Measurements from ENCODE around the gene GRIK4.

DNA sequence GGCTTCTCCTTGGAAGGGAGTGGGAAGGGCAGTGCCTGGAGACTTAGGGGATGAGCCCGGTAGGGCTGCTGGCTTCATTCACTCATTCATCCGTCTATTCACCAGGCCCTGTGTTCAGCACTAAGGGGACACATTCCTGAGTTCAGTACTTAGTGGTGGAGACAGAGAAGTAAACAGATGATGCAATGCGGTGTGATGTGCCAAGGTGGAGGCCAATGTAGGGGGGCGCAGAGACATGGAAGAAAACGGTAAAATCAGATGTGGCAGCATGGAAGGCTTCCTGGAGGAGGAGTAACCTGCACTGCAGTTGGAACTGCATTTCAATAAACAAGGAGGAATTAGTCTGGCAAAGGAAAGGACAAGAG lies 21.3 kb downstream of the GRIK4 start:
- TF ChIP-seq POLR2AphosphoS5 (IDR thresholded peaks at IDR 0.05; ENCODE audit: low read depth, low read length), result no peak
- no peak for TF ChIP-seq POLR2A (IDR thresholded peaks at IDR 0.05; ENCODE audit: low read depth, low read length)
- TF ChIP-seq TAF1 (IDR thresholded peaks at IDR 0.05; ENCODE audit: borderline replicate concordance, low read depth, low read length), result no peak

Measured in GM12892 (cell line).